DMS 273 (cell line): ENCODE data around the gene TEX264.
"Not testable (repeated sequence)": the region's sequence is repeated elsewhere in the genome, so short reads cannot be mapped to it uniquely, and the experiment has no call there.

Source experiments
- DNase-seq: peaks from one replicate; lab custom pipeline; 2025; ENCODE audit not compliant: unreplicated experiment; lab: John Stamatoyannopoulos, UW

TEX264 gene

DNA sequence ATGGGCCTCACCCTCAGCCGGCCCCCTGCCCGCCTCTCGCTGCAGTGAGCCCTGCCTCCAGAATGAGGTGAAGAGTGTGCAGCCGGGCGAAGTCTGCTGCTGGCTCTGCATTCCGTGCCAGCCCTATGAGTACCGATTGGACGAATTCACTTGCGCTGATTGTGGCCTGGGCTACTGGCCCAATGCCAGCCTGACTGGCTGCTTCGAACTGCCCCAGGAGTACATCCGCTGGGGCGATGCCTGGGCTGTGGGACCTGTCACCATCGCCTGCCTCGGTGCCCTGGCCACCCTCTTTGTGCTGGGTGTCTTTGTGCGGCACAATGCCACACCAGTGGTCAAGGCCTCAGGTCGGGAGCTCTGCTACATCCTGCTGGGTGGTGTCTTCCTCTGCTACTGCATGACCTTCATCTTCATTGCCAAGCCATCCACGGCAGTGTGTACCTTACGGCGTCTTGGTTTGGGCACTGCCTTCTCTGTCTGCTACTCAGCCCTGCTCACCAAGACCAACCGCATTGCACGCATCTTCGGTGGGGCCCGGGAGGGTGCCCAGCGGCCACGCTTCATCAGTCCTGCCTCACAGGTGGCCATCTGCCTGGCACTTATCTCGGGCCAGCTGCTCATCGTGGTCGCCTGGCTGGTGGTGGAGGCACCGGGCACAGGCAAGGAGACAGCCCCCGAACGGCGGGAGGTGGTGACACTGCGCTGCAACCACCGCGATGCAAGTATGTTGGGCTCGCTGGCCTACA is 44.4 kb downstream of the TEX264 start:
- DNase-seq, result no peak

DNA sequence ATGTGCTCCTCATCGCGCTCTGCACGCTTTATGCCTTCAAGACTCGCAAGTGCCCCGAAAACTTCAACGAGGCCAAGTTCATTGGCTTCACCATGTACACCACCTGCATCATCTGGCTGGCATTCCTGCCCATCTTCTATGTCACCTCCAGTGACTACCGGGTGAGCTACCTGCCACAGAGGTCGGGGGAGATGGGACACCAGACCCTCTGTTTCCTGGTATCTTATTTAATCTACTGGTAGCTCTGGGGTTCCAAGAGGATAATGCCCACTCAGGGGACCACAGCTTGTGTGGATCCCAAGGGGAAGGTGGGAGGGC is 44.9 kb downstream of the TEX264 start:
- no peak for DNase-seq

DNA sequence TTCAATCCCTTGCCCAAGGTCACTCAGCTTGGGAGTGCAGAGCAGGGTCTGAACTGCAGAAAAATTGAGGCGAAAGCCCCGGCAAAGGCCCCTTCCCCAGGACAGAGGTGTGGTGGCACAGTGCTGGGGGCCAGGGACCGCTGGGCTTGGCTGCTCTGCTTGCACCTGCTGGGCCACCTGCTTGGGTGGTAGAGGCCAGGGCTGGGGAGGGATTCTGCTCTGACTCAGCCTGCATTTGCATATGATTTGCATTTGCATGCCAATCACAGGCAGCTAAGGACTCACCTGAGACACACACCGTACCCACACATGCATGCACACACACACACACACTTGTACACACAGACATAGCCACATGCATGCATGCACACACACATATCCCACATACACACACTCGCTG is 45.8 kb downstream of the TEX264 start:
- no peak for DNase-seq

DNA sequence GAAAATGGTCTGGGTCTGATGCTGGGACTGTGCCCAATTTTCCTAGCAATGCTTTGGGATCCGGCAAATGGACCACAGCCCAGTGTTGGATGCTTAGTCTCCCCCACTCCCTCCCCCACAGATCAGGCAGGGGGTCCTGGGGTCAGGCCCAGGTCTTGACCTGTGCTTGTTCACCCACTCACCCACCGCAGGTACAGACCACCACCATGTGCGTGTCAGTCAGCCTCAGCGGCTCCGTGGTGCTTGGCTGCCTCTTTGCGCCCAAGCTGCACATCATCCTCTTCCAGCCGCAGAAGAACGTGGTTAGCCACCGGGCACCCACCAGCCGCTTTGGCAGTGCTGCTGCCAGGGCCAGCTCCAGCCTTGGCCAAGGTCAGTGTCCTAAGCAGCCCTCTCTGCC is 46.4 kb downstream of the TEX264 start:
- DNase-seq, result no peak

DNA sequence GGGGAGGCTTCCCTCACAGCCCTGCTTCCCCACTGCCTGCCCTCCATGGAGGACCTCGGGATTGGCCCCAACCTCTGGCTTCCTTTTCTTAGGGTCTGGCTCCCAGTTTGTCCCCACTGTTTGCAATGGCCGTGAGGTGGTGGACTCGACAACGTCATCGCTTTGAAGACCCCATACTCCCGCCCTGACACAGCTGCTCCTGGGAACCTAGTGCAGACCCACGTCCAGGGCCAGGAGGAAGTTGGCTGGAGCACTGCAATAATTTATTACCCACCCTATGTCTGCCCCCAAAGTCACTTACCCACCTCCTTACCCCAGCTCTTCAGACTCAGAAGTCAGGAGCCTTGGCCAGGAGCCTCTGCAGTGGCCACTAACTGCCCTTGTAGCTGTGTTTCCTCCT is 46.9 kb downstream of the TEX264 start:
- DNase-seq, result no peak

DNA sequence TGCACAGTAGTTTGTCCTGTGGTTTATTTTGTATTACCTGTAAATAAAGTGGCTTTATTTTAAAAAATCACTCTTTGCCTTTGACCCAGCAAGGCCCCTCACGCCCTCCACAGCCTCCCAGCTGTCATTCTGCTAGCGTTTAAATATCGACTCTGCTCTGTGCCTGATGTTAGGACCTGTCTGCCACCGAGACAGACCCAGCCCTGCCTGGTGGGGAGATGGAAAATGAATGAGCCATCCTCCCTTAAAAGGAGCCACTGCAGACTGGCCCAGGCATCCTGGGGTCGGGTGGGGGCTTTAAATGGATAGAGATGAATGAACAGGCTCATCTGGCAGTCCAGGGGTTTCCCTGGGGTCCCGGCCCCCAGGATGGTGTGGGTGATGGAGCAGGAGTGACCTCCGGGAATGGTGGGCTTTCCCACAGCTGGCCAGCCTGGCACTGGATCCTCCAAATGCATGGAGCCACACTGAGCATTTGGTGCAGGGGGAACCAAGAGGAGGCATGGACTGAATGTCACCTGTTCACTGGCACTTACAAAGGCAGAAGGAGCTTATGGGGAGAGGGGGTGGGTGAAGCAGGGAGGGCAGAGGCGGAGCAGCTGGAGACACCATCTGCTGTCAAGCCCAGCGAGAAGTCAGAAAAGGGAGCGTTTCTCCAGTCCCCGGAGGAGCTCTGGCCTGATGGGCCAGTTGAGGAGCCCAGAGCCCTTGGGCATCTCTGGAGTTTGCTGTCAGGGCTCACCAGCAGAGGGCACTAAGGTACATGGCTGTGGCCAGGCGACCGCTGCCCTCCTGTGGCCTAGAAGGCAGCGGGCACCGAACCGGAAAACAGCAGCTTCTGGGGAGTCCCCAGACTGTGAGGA is 47.7 kb downstream of the TEX264 start:
- DNase-seq, result peak; percentile 95

DNA sequence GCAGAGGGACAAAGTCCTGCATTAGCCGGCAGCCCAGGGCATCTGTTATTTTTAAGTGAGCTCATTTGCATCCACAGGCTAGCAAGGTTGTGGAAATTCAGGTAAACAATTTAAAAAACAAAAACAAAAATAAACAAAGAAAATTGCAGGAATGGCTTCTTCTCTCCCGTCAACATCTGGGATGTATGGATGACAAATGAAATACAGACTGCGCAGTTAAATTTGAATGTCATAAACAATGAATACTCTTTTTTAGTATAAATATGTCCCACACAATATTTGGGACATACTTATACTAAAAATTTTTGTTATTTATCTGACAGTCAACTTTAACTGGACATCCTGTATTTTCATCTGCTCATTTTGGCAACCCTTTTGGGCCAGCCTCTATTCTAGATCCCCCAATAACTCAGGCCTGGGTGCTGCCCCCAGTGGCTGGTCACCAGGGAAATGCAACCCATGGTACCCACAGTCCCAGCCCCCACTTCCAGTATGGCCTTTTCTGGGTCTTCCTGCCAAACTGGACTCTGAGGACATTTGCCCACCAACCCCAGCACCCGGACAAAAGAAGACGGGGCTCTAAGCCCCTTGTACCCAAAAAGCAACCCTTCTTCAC is 48.5 kb downstream of the TEX264 start:
- peak; percentile 17 for DNase-seq

DNA sequence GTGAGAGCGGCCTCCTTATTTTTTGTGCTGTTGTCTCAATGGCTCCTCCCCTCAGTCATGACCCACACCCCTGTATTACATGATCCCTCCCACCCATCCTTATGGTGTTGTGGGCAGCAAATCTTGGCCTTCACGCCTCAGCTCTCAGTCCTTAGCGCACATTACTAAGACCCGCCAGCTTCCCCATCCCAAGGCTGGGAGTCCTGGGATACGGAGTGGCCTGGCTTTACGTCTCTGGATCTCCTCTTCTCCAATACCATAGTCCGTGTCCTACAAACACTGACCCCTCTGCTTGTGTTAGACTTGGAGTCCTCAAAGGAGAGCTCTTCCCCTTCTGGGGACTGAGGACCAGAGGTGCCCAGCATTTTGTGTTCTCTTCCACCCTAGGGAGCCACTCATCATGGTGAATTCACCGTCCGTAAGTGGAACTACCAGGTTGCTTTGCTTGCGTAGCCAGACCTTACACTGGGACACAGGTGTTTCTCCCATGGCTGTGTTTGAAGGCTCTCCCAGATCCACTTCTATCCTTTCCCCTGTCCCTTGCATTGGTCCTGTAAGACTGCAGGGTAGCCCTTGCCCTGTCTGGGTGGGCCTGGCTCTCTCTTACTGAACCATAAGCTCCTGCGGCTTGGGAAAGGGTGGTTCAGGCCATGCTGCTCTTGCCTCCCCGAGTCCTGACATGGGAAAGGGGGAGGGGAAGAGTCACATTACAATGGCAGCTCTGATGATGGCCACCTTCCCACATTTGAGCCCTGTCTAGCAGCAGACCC is 49.4 kb downstream of the TEX264 start:
- DNase-seq, result no peak

DNA sequence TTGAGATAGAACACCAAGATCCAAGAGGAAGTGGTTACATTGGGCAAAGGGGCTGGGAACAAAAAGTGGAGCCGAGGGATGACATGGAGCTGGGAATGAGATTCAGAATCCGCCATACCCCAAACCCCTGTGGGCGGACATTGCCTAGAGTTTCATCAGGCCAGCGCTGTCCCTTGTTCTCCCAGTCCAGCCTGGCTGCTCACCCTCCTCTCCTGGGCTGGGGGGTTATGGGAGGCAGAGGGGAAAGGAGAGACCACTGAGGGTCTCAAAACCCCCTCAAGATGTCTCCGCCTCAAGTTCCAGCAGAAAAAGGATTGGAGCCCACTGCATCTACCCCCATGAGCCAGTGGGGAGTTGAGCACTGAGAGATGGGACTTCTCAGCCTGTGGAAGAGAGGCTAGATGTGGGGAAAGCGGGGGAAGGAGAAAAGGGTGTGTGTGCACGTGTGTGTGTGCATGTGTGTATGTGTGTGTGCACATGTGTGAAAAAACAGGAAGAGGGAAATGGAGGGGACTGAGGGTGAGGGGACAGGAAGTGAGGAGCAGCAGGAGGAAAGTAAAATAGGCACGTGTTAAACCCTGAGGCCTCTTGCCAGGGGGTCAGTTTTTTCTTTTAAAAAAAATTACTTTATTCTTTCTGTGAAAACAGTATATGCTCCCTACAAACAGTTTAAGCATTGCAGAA is 50.2 kb downstream of the TEX264 start:
- DNase-seq, result no peak

DNA sequence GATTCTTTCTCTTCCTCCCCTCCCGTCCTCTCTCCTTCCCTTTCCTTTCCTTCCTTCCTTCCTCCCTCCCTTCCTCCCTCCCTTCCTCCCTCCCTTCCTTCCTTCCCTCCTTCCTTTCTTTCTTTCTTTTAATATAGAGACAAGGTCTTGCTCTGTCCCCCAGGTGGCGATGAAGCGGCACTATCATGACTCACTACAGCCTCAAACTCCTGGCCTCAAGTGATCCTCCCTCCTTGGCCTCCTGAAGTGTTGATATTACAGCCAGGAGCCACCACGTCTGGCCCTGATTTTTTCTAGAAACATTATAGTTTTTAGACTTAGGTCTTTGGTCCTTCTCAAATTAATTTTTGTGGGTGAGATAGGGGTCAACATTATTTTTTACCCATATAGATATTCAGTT is 51.3 kb downstream of the TEX264 start:
- peak; percentile 26 for DNase-seq

DNA sequence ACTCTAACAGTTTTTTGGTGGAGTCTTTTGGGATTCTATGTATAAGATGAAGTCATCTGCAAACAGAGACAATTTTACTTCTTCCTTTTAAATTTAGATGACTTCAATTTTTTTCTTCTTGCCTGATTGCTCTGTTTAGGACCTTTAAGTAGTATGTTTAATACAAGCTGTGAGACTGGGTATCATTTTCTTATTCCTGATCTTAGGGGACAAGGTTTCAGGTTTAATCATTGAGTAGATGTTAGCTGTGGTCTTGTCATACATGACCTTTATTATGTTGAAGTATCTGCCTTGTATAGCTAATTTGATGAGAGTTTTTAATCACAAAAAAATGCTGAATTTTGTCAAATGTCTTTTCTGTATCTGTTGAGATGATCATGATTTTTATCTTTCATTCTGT is 56.4 kb downstream of the TEX264 start:
- no peak for DNase-seq

DNA sequence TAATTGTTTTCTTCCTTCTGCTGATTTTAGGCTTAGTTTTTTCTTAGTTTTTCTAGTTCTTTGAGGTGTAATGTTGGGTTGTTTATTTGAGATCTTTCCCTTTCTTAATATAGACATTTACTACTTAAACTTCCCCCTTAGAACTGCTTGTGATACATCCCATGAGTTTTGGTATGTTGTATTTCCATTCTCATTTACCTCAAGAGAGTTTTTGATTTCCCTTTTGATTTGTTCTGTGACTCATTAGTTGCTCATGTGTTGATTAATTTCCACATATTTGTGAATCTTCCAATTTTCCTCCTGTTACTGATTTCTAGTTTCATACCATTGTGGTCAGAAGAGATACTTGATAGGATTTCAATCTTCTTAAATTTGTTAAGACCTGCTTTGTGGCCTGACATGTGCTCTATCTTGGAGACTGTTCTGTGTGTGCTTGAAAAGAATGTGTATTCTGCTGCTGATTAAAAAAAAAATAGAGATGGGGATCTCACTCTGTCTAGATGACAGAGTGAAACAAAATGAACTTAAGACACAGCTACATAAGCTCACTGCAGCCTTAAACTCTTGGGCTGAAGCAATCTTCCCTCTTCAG is 58.1 kb downstream of the TEX264 start:
- no peak for DNase-seq

DNA sequence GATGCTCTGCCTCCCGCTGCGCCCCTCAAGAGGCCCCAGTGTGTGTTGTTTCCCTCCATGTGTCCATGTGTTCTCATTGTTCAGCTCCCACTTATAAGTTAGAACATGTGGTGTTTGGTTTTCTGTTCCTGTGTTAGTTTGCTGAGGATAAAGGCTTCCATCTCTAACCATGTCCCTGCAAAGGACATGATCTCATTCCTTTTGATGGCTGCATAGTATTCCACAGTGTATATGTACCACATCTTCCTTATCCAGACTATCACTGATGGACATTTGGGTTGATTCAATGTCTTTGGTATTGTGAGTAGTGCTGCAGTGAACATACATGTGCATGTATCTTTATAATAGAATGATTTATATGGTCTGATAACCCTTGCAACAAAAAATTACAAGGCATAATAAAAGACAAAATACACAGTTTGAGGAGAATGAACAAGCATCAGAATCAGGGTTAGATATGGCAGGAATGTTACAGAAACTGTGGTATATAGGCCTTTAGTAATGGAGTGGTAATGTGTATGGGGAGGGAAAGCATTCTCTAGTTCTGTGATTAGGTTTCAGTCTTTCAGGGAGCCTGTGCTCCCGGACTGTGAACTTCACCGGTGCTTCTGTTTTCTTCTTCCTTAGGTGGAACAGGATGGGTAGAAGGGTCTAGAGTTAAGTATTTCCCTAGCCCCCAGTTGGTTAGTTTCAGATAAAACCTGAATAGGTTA is 63.0 kb downstream of the TEX264 start:
- no peak for DNase-seq

DNA sequence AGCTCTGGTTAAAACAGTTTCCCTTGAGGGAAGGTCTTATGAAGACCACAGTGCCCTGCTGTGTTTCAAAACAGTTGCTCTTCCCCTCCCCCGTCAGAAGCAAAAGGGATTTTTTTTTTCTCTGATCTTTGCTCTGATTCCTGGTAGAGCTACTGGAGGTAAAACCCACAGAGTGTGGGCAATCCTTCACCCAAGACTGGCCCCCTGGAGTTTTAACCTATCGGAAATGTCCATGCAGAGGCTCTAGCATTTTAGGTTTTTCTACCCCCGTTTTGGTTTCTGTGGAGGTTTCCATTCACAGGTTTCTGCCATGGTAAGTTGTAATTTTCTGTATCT is 63.5 kb downstream of the TEX264 start:
- DNase-seq, result no peak

DNA sequence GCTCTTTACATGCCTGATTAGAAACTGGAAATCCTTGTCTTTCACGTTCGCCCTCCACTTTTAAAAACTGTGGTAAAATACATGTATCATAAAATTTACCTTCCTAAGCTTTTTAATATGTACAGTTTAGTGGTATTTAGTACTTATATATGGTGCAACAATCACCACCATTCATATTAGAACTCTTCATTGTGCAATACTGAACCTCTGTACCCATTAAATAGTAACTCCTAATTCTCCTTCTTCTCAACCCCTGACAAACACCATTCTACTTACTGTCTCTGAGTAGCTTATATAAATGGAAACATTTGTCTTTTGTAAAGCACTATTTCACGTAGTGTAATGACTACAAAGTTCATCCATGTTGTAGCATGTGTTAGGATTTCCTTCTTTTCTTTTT is 64.0 kb downstream of the TEX264 start:
- no peak for DNase-seq

DNA sequence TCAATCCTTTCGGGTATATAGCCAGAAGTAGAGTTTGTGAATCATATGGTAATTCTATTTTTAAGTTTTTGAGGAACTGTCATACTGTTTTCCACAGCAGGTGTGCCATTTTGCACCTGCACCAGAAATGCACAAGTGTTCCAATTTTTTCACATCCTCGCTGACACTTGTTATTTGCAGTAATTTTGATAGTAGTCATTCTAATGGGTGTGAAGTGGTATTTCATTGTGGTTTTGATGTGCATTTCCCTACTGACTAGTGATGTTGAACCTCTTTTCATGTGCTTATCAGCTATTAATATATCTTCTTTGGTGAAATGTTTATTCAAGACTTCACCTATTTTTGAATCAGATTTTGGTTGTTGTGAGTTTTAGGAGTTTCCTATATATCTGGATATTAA is 64.9 kb downstream of the TEX264 start:
- no peak for DNase-seq

DNA sequence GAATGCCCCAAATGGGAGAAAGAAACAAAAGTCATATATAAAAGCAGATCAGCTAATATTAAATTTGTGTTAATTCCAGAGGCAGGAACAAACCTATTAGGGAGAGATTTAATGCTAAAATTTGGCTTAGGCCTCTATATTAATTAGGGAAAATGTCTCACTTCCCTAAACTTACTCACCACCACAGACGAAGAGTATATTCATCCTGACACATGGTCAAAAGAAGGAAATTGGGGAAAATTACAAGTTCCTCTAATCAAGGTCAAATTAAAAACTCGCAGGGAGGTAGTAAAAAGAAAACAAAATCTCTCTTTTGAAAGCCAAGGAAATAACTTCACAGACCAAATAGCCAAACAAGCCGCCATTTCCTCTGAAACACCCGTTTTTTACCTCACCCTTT is 68.1 kb downstream of the TEX264 start:
- no peak for DNase-seq

DNA sequence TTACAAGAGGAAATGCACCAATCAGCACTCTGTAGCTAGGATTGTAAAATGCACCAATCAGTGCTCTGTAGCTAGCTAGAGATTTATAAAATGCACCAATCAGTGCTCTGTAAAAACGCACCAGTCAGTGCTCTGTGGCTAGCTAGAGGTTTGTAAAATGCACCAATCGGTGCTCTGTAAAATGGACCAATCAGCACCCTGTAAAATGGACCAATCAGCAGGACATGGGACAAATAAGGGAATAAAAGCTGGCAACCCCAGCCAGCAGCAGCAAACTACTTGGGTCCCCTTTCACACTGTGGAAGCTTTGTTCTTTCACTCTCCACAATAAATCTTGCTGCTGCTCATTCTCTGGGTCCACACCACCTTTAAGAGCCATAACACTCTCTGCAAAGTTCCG is 71.3 kb downstream of the TEX264 start:
- DNase-seq, result not testable (repeated sequence)

DNA sequence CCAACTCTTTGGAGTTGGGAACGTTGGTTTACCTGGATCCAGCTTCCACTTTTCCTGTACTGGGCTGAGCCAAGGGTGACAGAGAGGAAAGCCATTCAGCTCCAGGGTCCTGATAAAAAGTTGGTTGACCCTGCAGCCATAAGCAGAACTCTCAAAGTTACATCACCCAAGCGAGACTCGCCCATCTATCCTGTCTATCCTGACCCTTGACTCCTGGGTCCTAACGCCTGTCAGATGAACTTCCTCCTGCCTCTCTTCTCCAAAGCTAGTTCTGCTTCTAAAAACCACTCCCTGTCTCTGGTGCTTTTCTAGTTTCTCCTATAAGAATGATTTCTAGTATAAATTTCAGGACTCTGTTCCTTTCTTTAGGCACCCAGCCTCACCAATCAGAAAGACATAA is 71.9 kb downstream of the TEX264 start:
- not testable (repeated sequence) for DNase-seq

DNA sequence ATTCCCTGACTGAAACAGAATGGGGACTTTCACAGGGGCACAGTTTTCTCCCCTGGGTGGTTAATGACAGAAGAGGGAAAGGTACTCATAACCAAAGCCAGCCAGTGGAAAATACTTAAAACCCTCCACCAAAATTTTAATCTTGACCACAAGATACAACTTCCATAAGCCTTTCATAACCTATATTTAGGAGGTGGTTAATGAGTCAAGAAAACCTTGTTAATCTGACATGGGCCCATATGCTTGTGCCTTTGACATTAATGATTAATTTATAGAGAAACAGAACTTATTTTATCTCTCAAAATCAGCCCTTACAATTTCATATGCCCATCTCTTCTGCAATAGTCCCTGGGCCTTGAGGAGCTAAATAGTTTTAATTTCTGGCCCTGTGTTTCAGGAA is 76.8 kb downstream of the TEX264 start:
- DNase-seq, result no peak
